ENCODE data around the gene ADGRV1. TPM values are rescaled to one million over a fixed set of nuclear protein-coding genes. Genes with fewer than 3 reads are reported as not detected.
"Not testable (repeated sequence)": the region's sequence is repeated elsewhere in the genome, so short reads cannot be mapped to it uniquely, and the experiment has no call there.

ADGRV1 gene
- polyA plus RNA-seq, 1 donor from 2014 or later = 3.7 TPM

DNA sequence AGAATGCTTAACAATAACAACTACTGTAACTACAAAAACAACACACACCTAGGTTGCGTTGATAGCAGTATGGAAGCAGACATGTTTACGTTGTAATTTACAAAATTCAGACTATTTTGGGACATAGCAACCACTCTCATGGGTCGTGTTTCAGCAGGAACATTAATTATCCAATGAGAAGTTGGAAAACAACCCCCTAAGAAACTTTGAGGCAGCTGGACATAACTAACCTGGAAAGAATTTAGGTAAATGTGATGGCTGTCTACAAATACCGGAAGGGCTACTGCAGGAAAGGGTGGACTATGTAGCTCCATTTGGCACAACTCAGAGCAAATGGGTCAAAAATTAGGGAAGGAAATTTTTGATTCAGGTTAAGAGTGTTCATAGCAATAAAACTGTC lies 409.3 kb downstream of the ADGRV1 start:
- Histone ChIP-seq H3K9ac (ENCODE audit: low read length) (no peak overlapping the region), H3K4me3 (ENCODE audit: low read length) (no peak overlapping the region), H3K27me3 (ENCODE audit: insufficient read depth, low read depth, low read length) (no peaks in the 10 kb centered on the region), H2AFZ (ENCODE audit: low read depth, low read length) (no peak overlapping the region), H3K9me3 (ENCODE audit: low read length) (no peaks in the 10 kb centered on the region), H4K20me1 (ENCODE audit: insufficient read depth) (no peaks in the 10 kb centered on the region), H3K36me3 (ENCODE audit: insufficient read depth, low read length) (no peaks in the 10 kb centered on the region), H3F3A (ENCODE audit: insufficient read depth, low read length, poor library complexity, severe bottlenecking) (no peaks in the 10 kb centered on the region), H3K79me2 (replicated peaks; ENCODE audit: insufficient read depth, low read length) (no peaks in the 10 kb centered on the region), H3K9me2 (ENCODE audit: insufficient read depth, low read length) (no peaks in the 10 kb centered on the region), H3K4me2 (ENCODE audit: low read length) (no peak overlapping the region), H3K27ac (ENCODE audit: low read length) (no peak overlapping the region)
- TF ChIP-seq, protein P1, sequence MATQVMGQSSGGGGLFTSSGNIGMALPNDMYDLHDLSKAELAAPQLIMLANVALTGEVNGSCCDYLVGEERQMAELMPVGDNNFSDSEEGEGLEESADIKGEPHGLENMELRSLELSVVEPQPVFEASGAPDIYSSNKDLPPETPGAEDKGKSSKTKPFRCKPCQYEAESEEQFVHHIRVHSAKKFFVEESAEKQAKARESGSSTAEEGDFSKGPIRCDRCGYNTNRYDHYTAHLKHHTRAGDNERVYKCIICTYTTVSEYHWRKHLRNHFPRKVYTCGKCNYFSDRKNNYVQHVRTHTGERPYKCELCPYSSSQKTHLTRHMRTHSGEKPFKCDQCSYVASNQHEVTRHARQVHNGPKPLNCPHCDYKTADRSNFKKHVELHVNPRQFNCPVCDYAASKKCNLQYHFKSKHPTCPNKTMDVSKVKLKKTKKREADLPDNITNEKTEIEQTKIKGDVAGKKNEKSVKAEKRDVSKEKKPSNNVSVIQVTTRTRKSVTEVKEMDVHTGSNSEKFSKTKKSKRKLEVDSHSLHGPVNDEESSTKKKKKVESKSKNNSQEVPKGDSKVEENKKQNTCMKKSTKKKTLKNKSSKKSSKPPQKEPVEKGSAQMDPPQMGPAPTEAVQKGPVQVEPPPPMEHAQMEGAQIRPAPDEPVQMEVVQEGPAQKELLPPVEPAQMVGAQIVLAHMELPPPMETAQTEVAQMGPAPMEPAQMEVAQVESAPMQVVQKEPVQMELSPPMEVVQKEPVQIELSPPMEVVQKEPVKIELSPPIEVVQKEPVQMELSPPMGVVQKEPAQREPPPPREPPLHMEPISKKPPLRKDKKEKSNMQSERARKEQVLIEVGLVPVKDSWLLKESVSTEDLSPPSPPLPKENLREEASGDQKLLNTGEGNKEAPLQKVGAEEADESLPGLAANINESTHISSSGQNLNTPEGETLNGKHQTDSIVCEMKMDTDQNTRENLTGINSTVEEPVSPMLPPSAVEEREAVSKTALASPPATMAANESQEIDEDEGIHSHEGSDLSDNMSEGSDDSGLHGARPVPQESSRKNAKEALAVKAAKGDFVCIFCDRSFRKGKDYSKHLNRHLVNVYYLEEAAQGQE (IDR thresholded peaks at IDR 0.05; ENCODE audit: borderline replicate concordance) = no peak
- TF ChIP-seq EP300 (conservative IDR thresholded peaks at IDR 0.05; ENCODE audit: poor library complexity, severe bottlenecking) = no peak

DNA sequence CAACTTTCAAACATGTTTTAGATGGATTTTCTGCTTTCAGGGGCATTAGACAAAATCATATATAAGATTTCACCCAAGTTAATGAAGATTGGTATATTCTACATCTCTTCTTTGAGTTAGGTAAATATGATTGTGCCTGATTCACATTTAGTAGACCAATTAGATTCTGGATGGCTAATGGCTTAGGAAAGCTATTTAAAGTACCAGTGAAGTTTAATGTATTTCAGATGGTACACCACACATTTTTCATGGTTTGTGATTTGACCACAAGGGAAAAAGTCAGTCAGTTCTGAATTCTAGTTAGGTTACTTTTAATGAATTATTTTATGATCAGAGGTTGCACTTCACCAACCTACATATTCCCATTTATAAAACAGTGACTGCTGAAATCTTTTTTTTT lies 409.7 kb downstream of the ADGRV1 start:
- no peak overlapping the region for H3K4me3 ChIP-seq (ENCODE audit: low read length)
- no peaks in the 10 kb centered on the region for H3K27me3 ChIP-seq (ENCODE audit: insufficient read depth, low read depth, low read length)
- TF ChIP-seq TAF1 (IDR thresholded peaks at IDR 0.05; ENCODE audit: low read depth) = no peak
- TF ChIP-seq POLR2AphosphoS5 (IDR thresholded peaks at IDR 0.05) = no peak
- TF ChIP-seq EZH2 (IDR thresholded peaks at IDR 0.05; ENCODE audit: borderline replicate concordance, insufficient read depth, low read length, poor library complexity, severe bottlenecking) = no peak
- TF ChIP-seq RAD21 (conservative IDR thresholded peaks at IDR 0.05) = no peak
- no peak for TF ChIP-seq MXI1 (conservative IDR thresholded peaks at IDR 0.05; ENCODE audit: poor library complexity, severe bottlenecking)
- no peak for TF ChIP-seq EP300 (conservative IDR thresholded peaks at IDR 0.05; ENCODE audit: poor library complexity, severe bottlenecking)
- TF ChIP-seq, protein P2, sequence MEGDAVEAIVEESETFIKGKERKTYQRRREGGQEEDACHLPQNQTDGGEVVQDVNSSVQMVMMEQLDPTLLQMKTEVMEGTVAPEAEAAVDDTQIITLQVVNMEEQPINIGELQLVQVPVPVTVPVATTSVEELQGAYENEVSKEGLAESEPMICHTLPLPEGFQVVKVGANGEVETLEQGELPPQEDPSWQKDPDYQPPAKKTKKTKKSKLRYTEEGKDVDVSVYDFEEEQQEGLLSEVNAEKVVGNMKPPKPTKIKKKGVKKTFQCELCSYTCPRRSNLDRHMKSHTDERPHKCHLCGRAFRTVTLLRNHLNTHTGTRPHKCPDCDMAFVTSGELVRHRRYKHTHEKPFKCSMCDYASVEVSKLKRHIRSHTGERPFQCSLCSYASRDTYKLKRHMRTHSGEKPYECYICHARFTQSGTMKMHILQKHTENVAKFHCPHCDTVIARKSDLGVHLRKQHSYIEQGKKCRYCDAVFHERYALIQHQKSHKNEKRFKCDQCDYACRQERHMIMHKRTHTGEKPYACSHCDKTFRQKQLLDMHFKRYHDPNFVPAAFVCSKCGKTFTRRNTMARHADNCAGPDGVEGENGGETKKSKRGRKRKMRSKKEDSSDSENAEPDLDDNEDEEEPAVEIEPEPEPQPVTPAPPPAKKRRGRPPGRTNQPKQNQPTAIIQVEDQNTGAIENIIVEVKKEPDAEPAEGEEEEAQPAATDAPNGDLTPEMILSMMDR (IDR thresholded peaks at IDR 0.05; ENCODE audit: poor library complexity, severe bottlenecking) = no peak
- TF ChIP-seq SMC3 (conservative IDR thresholded peaks at IDR 0.05; ENCODE audit: poor library complexity) = no peak
- TF ChIP-seq, protein P1 (IDR thresholded peaks at IDR 0.05; ENCODE audit: borderline replicate concordance) = no peak
- H3K9me3 ChIP-seq (ENCODE audit: low read length) = no peaks in the 10 kb centered on the region
- H3K36me3 ChIP-seq (ENCODE audit: insufficient read depth, low read length) = no peaks in the 10 kb centered on the region
- H4K20me1 ChIP-seq (ENCODE audit: insufficient read depth) = no peaks in the 10 kb centered on the region
- H3K9ac ChIP-seq (ENCODE audit: low read length) = no peak overlapping the region
- H3K27ac ChIP-seq (ENCODE audit: low read length) = no peak overlapping the region
- H3K79me2 ChIP-seq (replicated peaks; ENCODE audit: insufficient read depth, low read length) = no peaks in the 10 kb centered on the region
- no peak overlapping the region for H3K4me2 ChIP-seq (ENCODE audit: low read length)
- H2AFZ ChIP-seq (ENCODE audit: low read depth, low read length) = no peak overlapping the region
- H3K9me2 ChIP-seq (ENCODE audit: insufficient read depth, low read length) = no peaks in the 10 kb centered on the region
- no peaks in the 10 kb centered on the region for H3F3A ChIP-seq (ENCODE audit: insufficient read depth, low read length, poor library complexity, severe bottlenecking)

DNA sequence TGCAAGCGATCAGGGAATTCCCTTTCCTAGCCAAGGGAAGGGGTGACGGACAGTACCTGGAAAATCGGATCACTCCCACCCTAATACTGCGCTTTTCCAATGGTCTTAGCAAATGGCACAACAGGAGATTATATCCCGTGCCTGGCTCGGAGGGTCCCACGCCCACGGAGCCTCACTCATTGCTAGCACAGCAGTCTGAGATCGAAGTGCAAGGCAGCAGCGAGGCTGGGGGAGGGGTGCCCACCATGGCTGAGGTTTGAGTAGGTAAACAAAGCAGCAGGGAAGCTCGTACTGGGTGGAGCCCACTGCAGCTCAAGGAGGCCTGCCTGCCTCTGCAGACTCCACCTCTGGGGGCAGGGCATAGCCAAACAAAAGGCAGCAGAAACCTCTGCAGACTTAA lies 411.3 kb downstream of the ADGRV1 start:
- H3K4me3 ChIP-seq (ENCODE audit: low read length); H3F3A ChIP-seq (ENCODE audit: insufficient read depth, low read length, poor library complexity, severe bottlenecking); H3K79me2 ChIP-seq (replicated peaks; ENCODE audit: insufficient read depth, low read length); H3K36me3 ChIP-seq (ENCODE audit: insufficient read depth, low read length); H3K4me2 ChIP-seq (ENCODE audit: low read length); H2AFZ ChIP-seq (ENCODE audit: low read depth, low read length); H3K9me3 ChIP-seq (ENCODE audit: low read length); H3K9me2 ChIP-seq (ENCODE audit: insufficient read depth, low read length); H4K20me1 ChIP-seq (ENCODE audit: insufficient read depth); H3K27me3 ChIP-seq (ENCODE audit: insufficient read depth, low read depth, low read length); H3K9ac ChIP-seq (ENCODE audit: low read length); H3K27ac ChIP-seq (ENCODE audit: low read length): not testable (repeated sequence)

Measured in neural cell (in vitro differentiated cells).